Gastrocnemius medialis (tissue), 4 donors: ENCODE data around the gene C1QL4. TPM values are rescaled to one million over a fixed set of nuclear protein-coding genes. Genes with fewer than 3 reads are reported as not detected.
"Not testable (repeated sequence)": the region's sequence is repeated elsewhere in the genome, so short reads cannot be mapped to it uniquely, and the experiment has no call there.

Experiments used
- ATAC-seq, 2 donors: fragments of 150-250 bp; one replicate each; pipeline ENCODE4 v1.9.1; 2016
- DNase-seq, 2 donors: peaks; one replicate each; pipeline ENCODE4 v3.0.0-alpha.2; 2019
- H3K27ac ChIP-seq, 4 donors: fragments of 200-600 bp; sonication (generic); 1 replicate in 1 of 4; 2 replicates in 3 of 4; pipeline ENCODE4 v1.5.1; 2016 to 2018; ENCODE audit warnings: mild to moderate bottlenecking in 2 of 4, moderate library complexity in 1 of 4
- H3K27me3 ChIP-seq, 3 donors: fragments of 200-600 bp; sonication (generic) in 2 of 3; 1 replicate in 1 of 3; 2 replicates in 2 of 3; pipeline versions ENCODE4 v1.5.1 to v1.6.0; 2016 to 2019; ENCODE audit warnings: mild to moderate bottlenecking in 1 of 3, moderate library complexity in 1 of 3
- H3K36me3 ChIP-seq, 2 donors: fragments of 200-600 bp; sonication (generic) in 1 of 2; one replicate each; pipeline ENCODE4 v1.5.1; 2017 to 2018
- H3K4me1 ChIP-seq, 2 donors: fragments of 200-600 bp; sonication (generic) in 1 of 2; one replicate each; pipeline ENCODE4 v1.5.1; 2016 to 2017; ENCODE audit warnings: mild to moderate bottlenecking in 2 of 2
- H3K4me3 ChIP-seq, 4 donors: fragments of 200-600 bp; sonication (generic) in 3 of 4; 1 replicate in 1 of 4; 2 replicates in 3 of 4; pipeline ENCODE4 v1.5.1; 2016 to 2019; ENCODE audit warnings: mild to moderate bottlenecking in 2 of 4
- H3K9me3 ChIP-seq, 3 donors: fragments of 200-600 bp; sonication (generic) in 2 of 3; 1 replicate in 1 of 3; 2 replicates in 2 of 3; pipeline ENCODE4 v1.5.1; 2016 to 2019
- POLR2A ChIP-seq, 2 donors: fragments of 450-650 bp; IDR thresholded peaks; one replicate each; pipeline ENCODE4 v1.6.1; 2017; ENCODE audit warnings: antibody characterized with exemption in 2 of 2, mild to moderate bottlenecking in 2 of 2, moderate library complexity in 2 of 2
- in situ Hi-C, 4 donors: fragments of 200-750 bp; cut with MboI; loops; one replicate each; pipeline versions ENCODE4 v1.15.0 to v1.8.0; 2017; ENCODE audit warnings: low sequenced_read_pairs in 4 of 4
- intact Hi-C: fragments of 100-400 bp; cut with DNase I; formaldehyde crosslinking; loops from one replicate; pipeline ENCODE4 v1.15.1; 2023; ENCODE audit warnings: low total_unique reads
- total RNA-seq, 4 donors: library from RNA; depleted of rRNA; stranded (reverse); fragments of >200 nt; gene quantifications; one replicate each; pipeline versions ENCODE4 v1.1.0 to v1.2.3, GENCODE V29; 2016
- TF ChIP-seq, protein P1 (sequence below), 5 experiments: fragments of 450-650 bp in 3 of 5; fragments of 200-600 bp in 2 of 5; sonication (generic) in 2 of 5; IDR thresholded peaks in 4 of 5; conservative IDR thresholded peaks in 1 of 5; 1 replicate in 4 of 5; 2 replicates in 1 of 5; pipeline ENCODE4 v1.5.1; 2016 to 2019; ENCODE audit warnings: antibody characterized with exemption in 5 of 5, mild to moderate bottlenecking in 3 of 5, moderate library complexity in 3 of 5

The C1QL4 gene
- total RNA-seq, 4 donors from 2014 or later: not detected

DNA sequence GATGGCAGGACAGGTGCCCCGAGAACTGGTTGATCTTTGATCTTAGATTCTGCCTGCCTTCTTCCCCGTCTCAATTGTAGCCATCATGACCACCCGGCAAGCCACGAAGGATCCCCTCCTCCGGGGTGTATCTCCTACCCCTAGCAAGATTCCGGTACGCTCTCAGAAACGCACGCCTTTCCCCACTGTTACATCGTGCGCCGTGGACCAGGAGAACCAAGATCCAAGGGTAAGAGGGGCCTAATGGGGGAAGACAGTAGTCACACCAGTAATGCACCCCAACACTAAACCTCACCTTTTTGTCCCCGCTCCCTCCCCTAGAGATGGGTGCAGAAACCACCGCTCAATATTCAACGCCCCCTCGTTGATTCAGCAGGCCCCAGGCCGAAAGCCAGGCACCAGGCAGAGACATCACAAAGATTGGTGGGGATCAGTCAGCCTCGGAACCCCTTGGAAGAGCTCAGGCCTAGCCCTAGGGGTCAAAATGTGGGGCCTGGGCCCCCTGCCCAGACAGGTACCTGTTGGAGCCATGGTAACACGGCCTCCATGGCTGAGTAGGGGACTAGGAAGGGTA lies 13.4 kb downstream of the C1QL4 start:
- TF ChIP-seq, protein P1, sequence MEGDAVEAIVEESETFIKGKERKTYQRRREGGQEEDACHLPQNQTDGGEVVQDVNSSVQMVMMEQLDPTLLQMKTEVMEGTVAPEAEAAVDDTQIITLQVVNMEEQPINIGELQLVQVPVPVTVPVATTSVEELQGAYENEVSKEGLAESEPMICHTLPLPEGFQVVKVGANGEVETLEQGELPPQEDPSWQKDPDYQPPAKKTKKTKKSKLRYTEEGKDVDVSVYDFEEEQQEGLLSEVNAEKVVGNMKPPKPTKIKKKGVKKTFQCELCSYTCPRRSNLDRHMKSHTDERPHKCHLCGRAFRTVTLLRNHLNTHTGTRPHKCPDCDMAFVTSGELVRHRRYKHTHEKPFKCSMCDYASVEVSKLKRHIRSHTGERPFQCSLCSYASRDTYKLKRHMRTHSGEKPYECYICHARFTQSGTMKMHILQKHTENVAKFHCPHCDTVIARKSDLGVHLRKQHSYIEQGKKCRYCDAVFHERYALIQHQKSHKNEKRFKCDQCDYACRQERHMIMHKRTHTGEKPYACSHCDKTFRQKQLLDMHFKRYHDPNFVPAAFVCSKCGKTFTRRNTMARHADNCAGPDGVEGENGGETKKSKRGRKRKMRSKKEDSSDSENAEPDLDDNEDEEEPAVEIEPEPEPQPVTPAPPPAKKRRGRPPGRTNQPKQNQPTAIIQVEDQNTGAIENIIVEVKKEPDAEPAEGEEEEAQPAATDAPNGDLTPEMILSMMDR (IDR thresholded peaks at IDR 0.05 in 4 of 5, conservative IDR thresholded peaks at IDR 0.05 in 1 of 5): no peak
- no peak for TF ChIP-seq POLR2A (IDR thresholded peaks at IDR 0.05)
- in situ Hi-C loops: no loop called here

DNA sequence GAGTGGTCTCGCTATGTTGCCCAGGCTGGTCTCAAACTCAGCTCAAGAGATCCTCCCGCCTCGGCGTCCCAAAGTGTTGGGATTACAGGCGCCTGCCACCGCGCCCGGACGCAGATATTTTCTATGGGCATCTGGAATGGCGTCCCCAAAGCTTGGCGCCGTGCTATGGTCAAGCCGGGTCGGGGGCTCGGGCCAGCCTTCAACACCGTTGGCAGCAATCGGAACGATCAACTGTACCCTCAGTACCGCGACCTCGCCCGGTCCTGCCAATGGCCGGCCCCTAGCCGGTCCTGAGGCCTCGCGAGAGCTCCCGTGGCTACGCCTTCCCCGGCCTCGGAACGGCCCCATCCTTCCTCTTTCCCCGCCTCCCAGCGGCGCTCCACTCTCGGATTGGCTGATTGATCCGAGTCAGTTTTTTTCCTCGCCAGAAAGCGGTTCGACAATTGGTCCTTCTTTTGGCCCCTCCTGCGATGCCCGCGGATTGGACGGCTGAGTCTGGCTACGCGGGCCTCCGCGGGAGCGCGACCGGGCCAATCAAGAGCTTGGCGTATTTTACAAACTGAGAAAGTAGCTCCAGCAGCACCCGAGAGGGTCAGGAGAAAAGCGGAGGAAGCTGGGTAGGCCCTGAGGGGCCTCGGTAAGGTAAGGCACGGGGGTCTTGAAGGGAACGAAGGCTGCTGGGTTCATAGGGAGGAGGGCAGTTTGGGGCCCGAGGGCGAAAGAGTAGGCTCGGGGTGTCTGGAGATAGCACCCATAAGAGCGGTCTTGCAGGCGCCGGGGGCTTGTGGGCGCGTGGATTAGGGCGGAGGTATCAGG lies 14.1 kb downstream of the C1QL4 start, which contains the start of gene TROAP:
TSS of gene TROAP (plus strand) at position 548 of the 816 bp plus-strand sequence. CDS start 354 bp downstream, outside the sequence.
- Histone ChIP-seq H3K27ac (peak within 1 kb of the TSS; percentile 65 to 78 (median 76)), H3K9me3 (no peaks in the 10 kb centered on the region), H3K36me3 (no peaks in the 10 kb centered on the region), H3K4me1 (peaks cover 3 to 5% of the 10 kb centered on the region in 2 donors), H3K4me3 (peak within 1 kb of the TSS; percentile 63 to 86 (median 74)), H3K27me3 (no peaks in the 10 kb centered on the region)
- peak; percentile 96 to 97 for DNase-seq
- intact Hi-C loops (no loop called here), in situ Hi-C loops (no loop called here)
- TF ChIP-seq POLR2A (IDR thresholded peaks at IDR 0.05): peak; percentile 23 to 25
- TF ChIP-seq, protein P1 (IDR thresholded peaks at IDR 0.05 in 4 of 5, conservative IDR thresholded peaks at IDR 0.05 in 1 of 5): no peak
- ATAC-seq: peak; percentile 100

More for the DNA sequence above, 13.4 kb downstream of the C1QL4 start:
- no peak for DNase-seq
- intact Hi-C loops: no loop called here
- no peaks in the 10 kb centered on the region for H3K9me3 ChIP-seq
- peaks cover 3 to 5% of the 10 kb centered on the region in 2 donors for H3K4me1 ChIP-seq
- ATAC-seq: no peak
- H3K27ac ChIP-seq: no peak overlapping the region
- H3K4me3 ChIP-seq: peak overlapping the region; percentile 62 to 86 (median 68)
- H3K27me3 ChIP-seq: no peaks in the 10 kb centered on the region
- H3K36me3 ChIP-seq: no peaks in the 10 kb centered on the region

DNA sequence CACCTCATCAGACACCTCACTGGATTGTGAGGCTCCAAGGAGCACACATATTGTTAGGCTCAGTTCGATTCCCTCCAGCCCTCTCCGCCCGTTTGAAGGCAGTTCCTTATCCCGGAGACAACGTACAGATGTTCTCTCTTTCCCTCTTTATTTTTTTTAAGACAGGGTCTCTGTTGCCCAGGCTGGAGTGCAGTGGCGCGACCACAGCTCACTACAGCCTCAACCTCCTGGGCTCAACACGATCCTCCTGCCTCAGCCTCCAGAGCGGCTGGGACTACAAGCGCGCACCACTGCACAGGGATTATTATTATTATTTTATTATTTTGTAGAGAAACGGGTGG lies 14.7 kb downstream of the C1QL4 start:
- intact Hi-C loops: no loop called here
- DNase-seq (no peak), ATAC-seq (no peak)
- Histone ChIP-seq H3K4me1 (peaks cover 3 to 5% of the 10 kb centered on the region in 2 donors), H3K4me3 (peak overlapping the region; percentile 63 to 86 (median 74)), H3K27me3 (no peaks in the 10 kb centered on the region), H3K27ac (peak overlapping the region; percentile 65 to 78 (median 76)), H3K9me3 (no peaks in the 10 kb centered on the region), H3K36me3 (no peaks in the 10 kb centered on the region)
- TF ChIP-seq, protein P1 (IDR thresholded peaks at IDR 0.05 in 4 of 5, conservative IDR thresholded peaks at IDR 0.05 in 1 of 5): no peak
- TF ChIP-seq POLR2A (IDR thresholded peaks at IDR 0.05): no peak
- in situ Hi-C loops: no loop called here

DNA sequence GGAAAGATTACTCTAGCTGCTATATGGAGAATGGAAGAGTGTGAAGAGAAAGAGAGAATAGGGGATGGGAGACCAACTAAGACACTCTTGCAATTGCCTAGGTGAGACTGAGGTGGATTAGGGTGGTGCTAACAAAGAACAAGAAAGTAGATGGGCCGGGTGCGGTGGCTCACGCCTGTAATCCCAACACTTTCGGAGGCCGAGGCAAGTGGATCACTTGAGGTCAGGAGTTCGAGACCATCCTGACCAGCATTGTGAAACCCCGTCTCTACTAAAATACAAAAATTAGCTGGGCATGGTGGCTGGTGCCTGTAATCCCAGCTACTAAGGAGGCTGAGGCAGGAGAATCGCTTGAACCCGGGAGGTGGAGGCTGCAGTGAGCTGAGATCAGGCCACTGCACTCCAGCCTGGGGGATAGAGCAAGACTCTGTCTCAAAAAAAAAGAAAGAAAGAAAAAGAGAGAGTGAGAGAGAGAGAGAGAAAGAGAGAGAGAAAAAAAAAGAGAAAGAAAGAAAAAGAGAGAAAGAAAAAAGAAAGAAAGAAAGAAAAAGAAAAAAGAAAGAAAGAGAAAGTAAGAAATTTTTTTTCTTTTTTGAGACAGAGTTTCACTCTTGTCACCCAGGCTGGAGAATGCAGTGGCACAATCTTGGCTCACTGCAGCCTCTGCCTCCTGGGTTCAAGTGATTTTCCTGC lies 16.4 kb downstream of the C1QL4 start:
- H3K36me3 ChIP-seq, H3K9me3 ChIP-seq, ATAC-seq, in situ Hi-C loops, H3K27ac ChIP-seq, intact Hi-C loops, H3K27me3 ChIP-seq, H3K4me3 ChIP-seq, DNase-seq, H3K4me1 ChIP-seq: not testable (repeated sequence)

DNA sequence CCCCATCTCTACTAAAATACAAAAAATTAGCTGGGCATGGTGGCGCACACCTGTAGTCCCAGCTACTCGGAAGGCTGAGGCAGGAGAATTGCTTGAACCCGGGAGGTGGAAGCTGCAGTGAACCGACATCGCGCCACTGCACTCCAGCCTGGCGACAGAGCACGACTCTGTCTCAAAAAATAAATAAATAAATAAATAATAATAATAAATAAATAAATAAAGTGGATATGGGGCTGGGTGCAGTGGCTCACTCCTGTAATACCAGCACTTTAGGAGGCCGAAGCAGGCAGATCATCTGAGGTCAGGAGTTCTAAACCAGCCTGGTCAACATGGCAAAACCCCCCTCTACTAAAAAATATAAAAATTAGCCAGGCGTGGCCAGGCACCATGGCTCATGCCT lies 19.9 kb downstream of the C1QL4 start:
- in situ Hi-C loops, H3K36me3 ChIP-seq, DNase-seq, H3K4me1 ChIP-seq, H3K27ac ChIP-seq, H3K27me3 ChIP-seq, ATAC-seq, H3K9me3 ChIP-seq, intact Hi-C loops, H3K4me3 ChIP-seq: not testable (repeated sequence)
